IPS-15b (cell line): ENCODE results near the gene CEP20.
"Not testable (repeated sequence)": the region's sequence is repeated elsewhere in the genome, so short reads cannot be mapped to it uniquely, and the experiment has no call there.

Experiments used
- H3K27me3 ChIP-seq: one replicate; pipeline ENCODE4 v1.6.1; 2013; ENCODE audit warnings: low read length; ENCODE audit not compliant: control insufficient read depth, insufficient read depth
- H3K36me3 ChIP-seq: one replicate; pipeline ENCODE4 v1.6.1; 2013; ENCODE audit warnings: low read length; ENCODE audit not compliant: control insufficient read depth, insufficient read depth
- H3K4me1 ChIP-seq: one replicate; pipeline ENCODE4 v1.6.1; 2013; ENCODE audit warnings: mild to moderate bottlenecking, low read length; ENCODE audit not compliant: control insufficient read depth, insufficient read depth
- H3K4me3 ChIP-seq: one replicate; pipeline ENCODE4 v1.5.1; 2013; ENCODE audit warnings: low read depth, low read length
- H3K9ac ChIP-seq: one replicate; pipeline ENCODE4 v1.6.1; 2013; ENCODE audit warnings: low read depth, mild to moderate bottlenecking, low read length
- H3K9me3 ChIP-seq: one replicate; pipeline ENCODE4 v1.6.1; 2013; ENCODE audit warnings: mild to moderate bottlenecking, low read length; ENCODE audit not compliant: control insufficient read depth, insufficient read depth

The CEP20 gene, protein sequence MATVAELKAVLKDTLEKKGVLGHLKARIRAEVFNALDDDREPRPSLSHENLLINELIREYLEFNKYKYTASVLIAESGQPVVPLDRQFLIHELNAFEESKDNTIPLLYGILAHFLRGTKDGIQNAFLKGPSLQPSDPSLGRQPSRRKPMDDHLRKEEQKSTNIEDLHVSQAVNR

GRCh38 chr16:15888072-15888976 is at the start of gene CEP20:
CEP20 (minus strand) TSS chr16:15888603; CDS start chr16:15888585, 18 bp downstream.
- Histone ChIP-seq H3K9ac (peak within 1 kb of the TSS; percentile 88), H3K4me1 (peaks cover 5% of the 10 kb centered on the region), H3K4me3 (peak within 1 kb of the TSS; percentile 88), H3K27me3 (no peaks in the 10 kb centered on the region), H3K36me3 (no peaks in the 10 kb centered on the region), H3K9me3 (no peaks in the 10 kb centered on the region)

- not testable (repeated sequence) for H3K4me1 ChIP-seq, H3K9ac ChIP-seq, H3K9me3 ChIP-seq, H3K36me3 ChIP-seq, H3K27me3 ChIP-seq, H3K4me3 ChIP-seq
These were observed 48.4 kb upstream of the CEP20 start for GRCh38 chr16:15936809-15937208.

- Histone ChIP-seq H3K4me1 (no peaks in the 10 kb centered on the region), H3K9ac (no peak overlapping the region), H3K36me3 (no peaks in the 10 kb centered on the region), H3K27me3 (no peaks in the 10 kb centered on the region), H3K9me3 (no peaks in the 10 kb centered on the region), H3K4me3 (no peak overlapping the region)
These were observed 46.6 kb upstream of the CEP20 start for GRCh38 chr16:15934991-15935390.

DNA sequence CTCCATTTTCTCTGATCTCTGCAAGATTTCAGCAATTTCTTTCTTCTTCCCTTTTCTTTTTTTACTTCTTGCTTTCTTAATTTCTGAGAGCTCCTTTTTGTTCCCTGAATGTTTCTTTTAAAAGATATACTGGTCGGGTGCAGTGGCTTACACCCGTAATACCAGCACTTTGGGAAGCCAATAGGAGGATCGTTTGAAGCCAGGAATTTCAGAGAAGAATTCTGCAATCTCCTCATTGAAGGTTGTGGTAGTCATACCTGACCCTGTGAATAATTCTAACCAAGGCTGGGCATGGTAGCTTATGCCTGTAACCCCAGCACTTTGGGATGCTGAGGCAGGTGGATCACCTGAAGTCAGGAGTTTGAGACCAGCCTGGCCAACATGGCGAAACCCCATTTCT is 45.4 kb upstream of the CEP20 start:
- Histone ChIP-seq H3K27me3 (no peaks in the 10 kb centered on the region), H3K9ac (no peak overlapping the region), H3K9me3 (no peaks in the 10 kb centered on the region), H3K4me3 (no peak overlapping the region), H3K36me3 (no peaks in the 10 kb centered on the region), H3K4me1 (no peaks in the 10 kb centered on the region)

GRCh38 chr16:15932939-15933338 is 44.5 kb upstream of the CEP20 start:
- Histone ChIP-seq H3K4me1 (no peaks in the 10 kb centered on the region), H3K9ac (no peak overlapping the region), H3K36me3 (no peaks in the 10 kb centered on the region), H3K4me3 (no peak overlapping the region), H3K27me3 (no peaks in the 10 kb centered on the region), H3K9me3 (no peaks in the 10 kb centered on the region)

GRCh38 chr16:15928261-15929104 is 40.1 kb upstream of the CEP20 start:
- no peaks in the 10 kb centered on the region for H3K9me3 ChIP-seq
- H3K9ac ChIP-seq, result no peak overlapping the region
- no peaks in the 10 kb centered on the region for H3K36me3 ChIP-seq
- H3K27me3 ChIP-seq, result no peaks in the 10 kb centered on the region
- H3K4me3 ChIP-seq, result no peak overlapping the region
- H3K4me1 ChIP-seq, result no peaks in the 10 kb centered on the region

DNA sequence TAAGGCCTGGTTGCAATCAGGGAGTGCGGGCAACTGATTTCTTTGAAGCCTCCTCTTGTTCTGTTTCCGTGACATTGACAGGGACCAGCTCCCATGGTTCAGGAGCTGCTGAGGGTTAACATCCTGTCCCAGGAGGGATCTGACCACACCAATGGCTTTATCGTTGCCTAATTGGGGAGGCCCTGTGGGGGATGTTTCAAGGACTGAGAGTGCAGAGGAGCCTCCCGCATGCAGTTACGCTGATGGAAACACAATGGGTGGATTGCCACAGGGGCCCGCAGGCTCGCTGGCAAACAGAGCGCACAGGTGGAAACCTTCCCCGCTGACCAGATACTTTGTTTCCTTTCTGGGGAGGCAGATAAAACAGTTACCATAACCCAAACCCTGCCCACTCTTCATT is 37.2 kb upstream of the CEP20 start:
- H3K9me3 ChIP-seq, result no peaks in the 10 kb centered on the region
- no peaks in the 10 kb centered on the region for H3K36me3 ChIP-seq
- no peak overlapping the region for H3K9ac ChIP-seq
- no peak overlapping the region for H3K4me3 ChIP-seq
- no peaks in the 10 kb centered on the region for H3K27me3 ChIP-seq
- no peaks in the 10 kb centered on the region for H3K4me1 ChIP-seq

GRCh38 chr16:15924996-15925395 is 36.6 kb upstream of the CEP20 start:
- Histone ChIP-seq H3K27me3 (no peaks in the 10 kb centered on the region), H3K4me1 (no peaks in the 10 kb centered on the region), H3K9me3 (no peaks in the 10 kb centered on the region), H3K9ac (no peak overlapping the region), H3K36me3 (no peaks in the 10 kb centered on the region), H3K4me3 (no peak overlapping the region)

- Histone ChIP-seq H3K9ac (no peak overlapping the region), H3K36me3 (no peaks in the 10 kb centered on the region), H3K9me3 (no peaks in the 10 kb centered on the region), H3K4me1 (no peaks in the 10 kb centered on the region), H3K4me3 (no peak overlapping the region), H3K27me3 (no peaks in the 10 kb centered on the region)
These were observed 30.9 kb upstream of the CEP20 start for GRCh38 chr16:15919331-15919730.

GRCh38 chr16:15918314-15918713 is 29.9 kb upstream of the CEP20 start:
- not testable (repeated sequence) for H3K36me3 ChIP-seq, H3K4me3 ChIP-seq, H3K27me3 ChIP-seq, H3K9ac ChIP-seq, H3K4me1 ChIP-seq, H3K9me3 ChIP-seq

GRCh38 chr16:15916323-15916722 is 27.9 kb upstream of the CEP20 start:
- no peaks in the 10 kb centered on the region for H3K9me3 ChIP-seq

More at GRCh38 chr16:15916323-15916722, 27.9 kb upstream of the CEP20 start:
- Histone ChIP-seq H3K36me3 (no peaks in the 10 kb centered on the region), H3K27me3 (no peaks in the 10 kb centered on the region), H3K4me1 (no peaks in the 10 kb centered on the region), H3K9ac (no peak overlapping the region), H3K4me3 (no peak overlapping the region)
